C4-2B (cell line): Measurements from ENCODE around the gene RANBP17.

Experiments used
- ZFX ChIP-seq: fragments of 450-650 bp; IDR thresholded peaks from 2 replicates; pipeline ENCODE4 v1.6.1; 2017
- TF ChIP-seq, protein P1 (sequence below): fragments of 450-650 bp; conservative IDR thresholded peaks from 2 replicates; pipeline ENCODE4 v1.5.1; 2017; ENCODE audit warnings: mild to moderate bottlenecking

DNA sequence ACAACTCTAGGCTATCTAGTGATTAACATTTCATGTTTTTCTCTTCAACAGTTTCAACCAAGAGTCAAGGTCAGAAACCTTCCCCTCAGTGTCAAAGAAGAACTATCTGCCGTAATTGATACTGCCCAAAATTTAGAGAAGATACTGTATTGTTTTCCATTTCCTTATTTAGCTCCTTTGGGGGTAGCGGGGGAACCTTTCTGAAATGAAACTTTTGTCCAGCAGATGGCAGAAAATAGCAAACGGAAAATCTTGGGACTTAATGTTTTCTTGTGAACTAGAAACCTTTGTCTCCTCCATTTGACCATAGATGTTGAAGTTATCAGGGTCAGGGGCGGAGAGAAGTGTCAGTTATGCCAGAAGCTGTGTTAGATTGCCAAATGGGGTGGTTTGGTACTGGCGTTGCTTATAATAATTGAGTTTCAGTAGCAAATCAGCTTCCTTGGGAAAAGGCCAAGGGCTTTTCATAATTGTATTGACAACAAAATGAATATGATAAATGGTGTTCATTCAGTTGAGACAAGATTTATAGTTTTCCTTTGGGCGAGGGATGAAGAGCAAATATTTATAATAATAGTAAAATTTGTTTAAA lies 345.5 kb downstream of the RANBP17 start:
- TF ChIP-seq, protein P1, sequence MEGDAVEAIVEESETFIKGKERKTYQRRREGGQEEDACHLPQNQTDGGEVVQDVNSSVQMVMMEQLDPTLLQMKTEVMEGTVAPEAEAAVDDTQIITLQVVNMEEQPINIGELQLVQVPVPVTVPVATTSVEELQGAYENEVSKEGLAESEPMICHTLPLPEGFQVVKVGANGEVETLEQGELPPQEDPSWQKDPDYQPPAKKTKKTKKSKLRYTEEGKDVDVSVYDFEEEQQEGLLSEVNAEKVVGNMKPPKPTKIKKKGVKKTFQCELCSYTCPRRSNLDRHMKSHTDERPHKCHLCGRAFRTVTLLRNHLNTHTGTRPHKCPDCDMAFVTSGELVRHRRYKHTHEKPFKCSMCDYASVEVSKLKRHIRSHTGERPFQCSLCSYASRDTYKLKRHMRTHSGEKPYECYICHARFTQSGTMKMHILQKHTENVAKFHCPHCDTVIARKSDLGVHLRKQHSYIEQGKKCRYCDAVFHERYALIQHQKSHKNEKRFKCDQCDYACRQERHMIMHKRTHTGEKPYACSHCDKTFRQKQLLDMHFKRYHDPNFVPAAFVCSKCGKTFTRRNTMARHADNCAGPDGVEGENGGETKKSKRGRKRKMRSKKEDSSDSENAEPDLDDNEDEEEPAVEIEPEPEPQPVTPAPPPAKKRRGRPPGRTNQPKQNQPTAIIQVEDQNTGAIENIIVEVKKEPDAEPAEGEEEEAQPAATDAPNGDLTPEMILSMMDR: peak; percentile 83
- TF ChIP-seq ZFX: no peak
